HG02610 (cell line): ENCODE results near the gene PSG2.
"Not testable (repeated sequence)": the region's sequence is repeated elsewhere in the genome, so short reads cannot be mapped to it uniquely, and the experiment has no call there.

Experiments used
- ATAC-seq: cut with Tn5 transposase; IDR thresholded peaks from one replicate; pipeline ENCODE4 v1.9.1; 2021; ENCODE audit warnings: mild to moderate bottlenecking, moderate library complexity; ENCODE audit not compliant: unreplicated experiment

The PSG2 gene

GRCh38 chr19:43078311-43078710, 4.2 kb downstream of the PSG2 start:
- ATAC-seq = no peak

DNA sequence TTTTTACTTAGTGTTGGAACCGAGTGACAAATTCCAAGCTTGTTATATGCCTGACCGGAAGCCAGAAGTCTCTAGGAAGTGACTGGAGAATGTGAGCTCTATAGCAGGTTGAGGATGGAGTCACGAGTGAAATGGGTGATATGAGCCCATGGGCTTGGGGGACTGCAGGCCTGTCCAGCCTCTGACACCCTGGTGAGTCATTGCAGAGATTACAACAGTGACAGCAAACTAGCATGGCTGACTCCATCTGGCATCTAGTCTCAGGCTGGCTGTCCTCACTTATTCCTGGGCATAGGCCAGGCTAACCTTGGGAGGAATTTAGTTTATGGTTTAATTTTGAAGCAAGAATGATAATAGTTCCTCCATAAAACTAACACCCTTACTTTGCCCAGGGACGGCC, 4.6 kb downstream of the PSG2 start:
- ATAC-seq = not testable (repeated sequence)

DNA sequence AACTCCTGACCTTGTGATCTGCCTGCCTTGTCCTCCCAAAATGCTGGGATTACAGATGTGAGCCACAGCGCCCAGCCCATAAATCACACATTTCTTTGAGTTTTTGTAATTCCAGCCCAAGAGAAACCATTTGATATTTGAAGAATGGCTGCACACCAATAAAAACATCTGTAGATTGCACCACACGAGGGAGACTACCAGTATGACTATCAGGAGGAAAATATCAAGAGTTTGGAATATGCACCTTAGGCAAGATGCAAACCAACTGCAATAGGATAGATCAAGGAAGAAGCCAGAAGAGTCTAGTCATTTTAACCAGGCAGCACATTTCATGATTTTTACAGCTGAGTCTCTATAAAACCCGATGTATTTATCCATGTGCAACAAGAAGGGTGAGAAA, 20.1 kb downstream of the PSG2 start:
- ATAC-seq = not testable (repeated sequence)

GRCh38 chr19:43061326-43061725, 21.2 kb downstream of the PSG2 start:
- not testable (repeated sequence) for ATAC-seq

DNA sequence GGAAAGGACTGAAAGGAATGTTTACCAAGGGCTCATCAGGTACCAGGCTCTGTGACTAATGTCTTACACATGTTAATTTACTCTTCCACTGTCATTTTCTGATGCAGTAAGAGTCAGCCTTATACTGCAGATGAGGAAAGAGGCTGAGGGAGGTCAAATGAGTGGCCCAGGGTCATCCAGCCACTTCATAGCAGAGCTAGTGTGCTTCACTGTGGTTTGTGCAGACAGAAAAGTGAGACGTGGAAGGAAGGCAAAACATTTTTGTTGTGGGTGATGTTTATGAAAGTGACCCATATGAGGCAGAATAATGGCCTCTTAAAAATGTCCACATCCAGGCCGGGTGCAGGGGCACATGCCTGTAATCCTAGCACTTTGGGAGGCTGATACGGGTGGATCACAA, 22.2 kb downstream of the PSG2 start:
- ATAC-seq = not testable (repeated sequence)

GRCh38 chr19:43059482-43059881, 23.0 kb downstream of the PSG2 start:
- ATAC-seq = not testable (repeated sequence)

GRCh38 chr19:43058440-43058839, 24.1 kb downstream of the PSG2 start:
- ATAC-seq = not testable (repeated sequence)

DNA sequence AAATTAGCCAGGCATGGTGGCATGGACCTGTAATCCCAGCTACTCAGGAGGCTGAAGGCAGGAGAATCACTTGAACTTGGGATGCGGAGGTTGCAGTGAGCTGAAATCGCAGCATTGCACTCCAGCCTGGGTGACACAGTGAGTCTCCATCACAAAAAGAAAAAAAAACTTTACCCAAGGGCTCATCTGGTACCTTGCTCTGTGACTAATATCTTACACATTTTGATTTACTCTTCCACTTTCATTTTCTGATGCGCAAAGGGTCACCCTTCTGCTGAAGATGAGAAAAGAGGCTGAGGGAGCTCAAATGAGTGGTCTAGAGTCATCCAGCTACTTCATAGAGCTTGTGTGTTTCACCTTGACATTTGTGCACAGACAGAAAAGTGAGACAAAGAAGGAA, 34.5 kb downstream of the PSG2 start:
- not testable (repeated sequence) for ATAC-seq

- not testable (repeated sequence) for ATAC-seq
Measured at GRCh38 chr19:43046578-43046977, 35.9 kb downstream of the PSG2 start.

- not testable (repeated sequence) for ATAC-seq
Measured at GRCh38 chr19:43043492-43044180, 38.9 kb downstream of the PSG2 start.

GRCh38 chr19:43031645-43032044, 50.9 kb downstream of the PSG2 start:
- ATAC-seq = not testable (repeated sequence)

GRCh38 chr19:43028866-43029265, 53.6 kb downstream of the PSG2 start:
- ATAC-seq = no peak

DNA sequence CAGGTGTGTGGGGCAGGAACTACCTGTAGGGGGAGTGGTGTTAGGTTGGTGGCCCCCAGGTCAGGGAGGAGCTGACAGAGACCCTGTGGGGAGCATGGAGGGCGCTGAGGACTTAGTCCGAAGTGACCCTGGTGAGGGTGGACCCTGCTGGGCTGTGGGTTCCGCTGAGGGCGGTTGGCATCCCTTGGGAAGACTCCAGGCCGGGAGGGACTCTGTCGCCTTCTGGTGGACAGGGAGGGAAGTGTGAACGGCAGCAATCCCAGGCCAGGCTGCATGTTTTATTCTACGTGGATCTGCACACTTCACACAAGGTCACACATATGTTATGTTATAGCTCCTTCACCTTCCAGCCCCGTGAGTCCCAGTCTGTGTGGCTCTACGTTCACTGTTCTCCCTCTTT, 54.5 kb downstream of the PSG2 start:
- not testable (repeated sequence) for ATAC-seq

- ATAC-seq = not testable (repeated sequence)
Measured at GRCh38 chr19:43027061-43027460, 55.4 kb downstream of the PSG2 start.

- ATAC-seq = not testable (repeated sequence)
Measured at GRCh38 chr19:43026369-43026768, 56.1 kb downstream of the PSG2 start, which contains the start of gene PSG11. Gene PSG11 (minus strand): TSS chr19:43026469. CDS start chr19:43026372, 97 bp downstream.

GRCh38 chr19:43022098-43022497, 60.4 kb downstream of the PSG2 start:
- ATAC-seq = not testable (repeated sequence)

DNA sequence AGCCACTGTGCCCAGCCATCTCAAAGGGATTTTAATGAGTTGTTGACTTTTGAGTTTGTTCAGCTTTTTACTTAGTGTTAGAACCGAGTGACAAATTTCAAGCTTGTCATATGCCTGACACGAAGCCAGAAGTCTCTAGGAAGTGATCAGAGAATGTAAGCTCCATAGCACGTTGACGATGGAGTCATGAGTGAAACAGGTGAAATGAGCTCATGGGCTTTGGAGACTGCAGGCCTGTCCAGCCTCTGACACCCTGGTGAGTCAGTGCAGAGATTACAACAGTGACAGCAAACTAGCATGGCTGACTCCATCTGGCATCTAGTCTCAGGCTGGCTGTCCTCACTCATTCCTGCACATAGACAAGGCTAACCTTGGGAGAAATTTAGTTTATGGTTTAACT, 60.9 kb downstream of the PSG2 start:
- ATAC-seq = not testable (repeated sequence)

DNA sequence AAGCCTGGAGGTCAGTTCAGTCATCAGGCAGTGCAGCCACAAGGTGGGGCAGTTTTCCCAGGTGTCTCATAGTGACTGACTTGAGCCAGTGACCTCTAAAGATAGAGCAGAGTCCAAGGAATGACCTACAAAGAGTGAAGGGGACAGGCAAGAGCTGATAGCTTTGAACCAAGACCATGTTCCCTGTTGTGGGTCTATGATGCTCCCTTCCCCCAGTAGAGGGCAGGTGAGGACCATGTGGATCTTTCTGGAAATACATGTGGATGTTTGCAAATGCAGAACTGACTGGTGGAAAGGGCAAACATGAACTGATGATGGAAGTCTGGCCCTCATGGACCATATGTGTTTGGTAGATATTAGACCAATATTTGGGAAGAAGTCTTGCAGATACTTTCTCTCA, 62.9 kb downstream of the PSG2 start:
- not testable (repeated sequence) for ATAC-seq
